ENCODE measurements around the gene ABCC4. TPM values are rescaled to one million over a fixed set of nuclear protein-coding genes. Genes with fewer than 3 reads are reported as not detected.
"Not testable (repeated sequence)": the region's sequence is repeated elsewhere in the genome, so short reads cannot be mapped to it uniquely, and the experiment has no call there.

The ABCC4 gene
- total and polyA plus RNA-seq, 2 donors (not counting 1 experiment from before 2014, with no cell fraction given): 35.2 to 98.8 TPM

- Histone ChIP-seq H3K27ac (ENCODE audit: insufficient read depth, low read length) (no peak overlapping the region), H3K4me3 (replicated peaks in 1 of 4; ENCODE audit: control extremely low read depth in 1 of 4, insufficient read depth in 1 of 4, low read depth in 3 of 4, low read length in 4 of 4) (no peak overlapping the region), H3K4me1 (ENCODE audit: control insufficient read depth, extremely low read depth, insufficient read depth, low read length) (peaks cover 2% of the 10 kb centered on the region), H3K9ac (ENCODE audit: insufficient read depth, low read length) (no peak overlapping the region), H2AFZ (ENCODE audit: low read length) (no peak overlapping the region), H3K36me3 (ENCODE audit: control insufficient read depth, insufficient read depth, low read length) (peaks cover 2% of the 10 kb centered on the region), H3K27me3 (ENCODE audit: control insufficient read depth, insufficient read depth, low read length) (no peaks in the 10 kb centered on the region), H3K4me2 (ENCODE audit: extremely low read depth, insufficient read depth, low read length) (no peak overlapping the region), H3K9me3 (ENCODE audit: control insufficient read depth, insufficient read depth, low read depth, low read length) (no peaks in the 10 kb centered on the region), H3K79me2 (ENCODE audit: control insufficient read depth, insufficient read depth, low read length) (peaks cover 67% of the 10 kb centered on the region), H4K20me1 (ENCODE audit: control insufficient read depth, extremely low read depth, insufficient read depth, low read length) (no peaks in the 10 kb centered on the region)
- TF ChIP-seq EZH2 (IDR thresholded peaks at IDR 0.05; ENCODE audit: low read length, missing control alignments) (no peak), CTCF (conservative IDR thresholded peaks at IDR 0.05 in 1 of 2, IDR thresholded peaks at IDR 0.05 in 1 of 2; ENCODE audit: low read depth in 1 of 2, low read length in 2 of 2) (no peak)
- no peak for DNase-seq (ENCODE audit: low read depth in 2 of 2)
Observed at GRCh38 chr13:95295026-95295425, 6.2 kb downstream of the ABCC4 start.

- no peaks in the 10 kb centered on the region for H3K4me1 ChIP-seq (ENCODE audit: control insufficient read depth, extremely low read depth, insufficient read depth, low read length)
- H3K27ac ChIP-seq (ENCODE audit: insufficient read depth, low read length): no peak overlapping the region
- no peak for DNase-seq (ENCODE audit: low read depth in 2 of 2)
- peaks cover 2% of the 10 kb centered on the region for H3K36me3 ChIP-seq (ENCODE audit: control insufficient read depth, insufficient read depth, low read length)
- H2AFZ ChIP-seq (ENCODE audit: low read length): no peak overlapping the region
- H3K4me2 ChIP-seq (ENCODE audit: extremely low read depth, insufficient read depth, low read length): no peak overlapping the region
- H3K9me3 ChIP-seq (ENCODE audit: control insufficient read depth, insufficient read depth, low read depth, low read length): no peaks in the 10 kb centered on the region
- peaks cover 63% of the 10 kb centered on the region for H3K79me2 ChIP-seq (ENCODE audit: control insufficient read depth, insufficient read depth, low read length)
- H4K20me1 ChIP-seq (ENCODE audit: control insufficient read depth, extremely low read depth, insufficient read depth, low read length): no peaks in the 10 kb centered on the region
- H3K9ac ChIP-seq (ENCODE audit: insufficient read depth, low read length): no peak overlapping the region
- no peaks in the 10 kb centered on the region for H3K27me3 ChIP-seq (ENCODE audit: control insufficient read depth, insufficient read depth, low read length)
- TF ChIP-seq EZH2 (IDR thresholded peaks at IDR 0.05; ENCODE audit: low read length, missing control alignments) (no peak), CTCF (conservative IDR thresholded peaks at IDR 0.05 in 1 of 2, IDR thresholded peaks at IDR 0.05 in 1 of 2; ENCODE audit: low read depth in 1 of 2, low read length in 2 of 2) (no peak)
- no peak overlapping the region for H3K4me3 ChIP-seq (replicated peaks in 1 of 4; ENCODE audit: control extremely low read depth in 1 of 4, insufficient read depth in 1 of 4, low read depth in 3 of 4, low read length in 4 of 4)
Observed at GRCh38 chr13:95292622-95293021, 8.6 kb downstream of the ABCC4 start.

GRCh38 chr13:95289901-95290300 is 11.3 kb downstream of the ABCC4 start:
- H3K79me2 ChIP-seq (ENCODE audit: control insufficient read depth, insufficient read depth, low read length): peaks cover 50% of the 10 kb centered on the region
- not testable (repeated sequence) for H3K27ac ChIP-seq (ENCODE audit: insufficient read depth, low read length); H3K4me3 ChIP-seq (replicated peaks in 1 of 4; ENCODE audit: control extremely low read depth in 1 of 4, insufficient read depth in 1 of 4, low read depth in 3 of 4, low read length in 4 of 4); H4K20me1 ChIP-seq (ENCODE audit: control insufficient read depth, extremely low read depth, insufficient read depth, low read length); H3K9ac ChIP-seq (ENCODE audit: insufficient read depth, low read length); DNase-seq (ENCODE audit: low read depth in 2 of 2); H3K9me3 ChIP-seq (ENCODE audit: control insufficient read depth, insufficient read depth, low read depth, low read length); H3K36me3 ChIP-seq (ENCODE audit: control insufficient read depth, insufficient read depth, low read length); H3K4me2 ChIP-seq (ENCODE audit: extremely low read depth, insufficient read depth, low read length); H3K27me3 ChIP-seq (ENCODE audit: control insufficient read depth, insufficient read depth, low read length); H3K4me1 ChIP-seq (ENCODE audit: control insufficient read depth, extremely low read depth, insufficient read depth, low read length); H2AFZ ChIP-seq (ENCODE audit: low read length)
